Testis (tissue), 2 donors: ENCODE results near the gene CLNK.

Experiments used
- POLR2A ChIP-seq: fragments of 450-650 bp; IDR thresholded peaks from one replicate; pipeline ENCODE4 v1.6.1; 2017; ENCODE audit warnings: antibody characterized with exemption, mild to moderate bottlenecking, moderate library complexity
- TF ChIP-seq, protein P1 (sequence below), 3 experiments: fragments of 450-650 bp in 2 of 3; fragments of 200-600 bp in 1 of 3; sonication (generic) in 1 of 3; IDR thresholded peaks; one replicate each; pipeline ENCODE4 v1.5.1; 2016 to 2019; ENCODE audit warnings: antibody characterized with exemption in 3 of 3, mild to moderate bottlenecking in 2 of 3, moderate library complexity in 1 of 3

DNA sequence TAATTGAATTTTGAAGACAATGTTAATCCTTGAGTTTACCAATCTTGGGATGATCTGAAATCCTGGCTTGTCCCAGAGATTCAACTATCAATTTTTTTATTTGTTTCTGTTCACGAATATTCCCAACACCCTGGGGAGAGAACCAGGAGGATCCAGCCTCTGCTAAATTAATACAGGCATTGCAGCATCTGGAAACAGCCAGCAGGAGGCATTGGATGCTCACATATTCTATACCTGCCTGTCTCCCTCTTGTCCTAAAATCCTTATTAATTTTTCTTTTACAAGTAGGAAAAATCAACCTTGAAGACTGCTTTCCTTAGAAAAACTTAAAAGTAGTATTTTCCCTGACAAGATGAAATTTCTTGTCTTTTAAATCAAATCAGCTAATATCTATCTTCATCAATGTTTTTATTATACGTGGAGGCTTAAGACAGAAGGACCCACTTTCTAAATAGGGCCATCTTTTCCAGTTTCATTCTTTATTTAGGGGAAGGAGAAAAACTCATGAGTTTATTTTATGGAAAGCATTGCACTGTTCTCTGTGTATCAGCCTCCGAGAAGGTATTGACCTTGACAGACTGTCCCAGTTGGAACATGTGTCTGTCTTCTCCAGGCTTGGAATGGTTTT, 102.4 kb downstream of the CLNK start:
- TF ChIP-seq, protein P1, sequence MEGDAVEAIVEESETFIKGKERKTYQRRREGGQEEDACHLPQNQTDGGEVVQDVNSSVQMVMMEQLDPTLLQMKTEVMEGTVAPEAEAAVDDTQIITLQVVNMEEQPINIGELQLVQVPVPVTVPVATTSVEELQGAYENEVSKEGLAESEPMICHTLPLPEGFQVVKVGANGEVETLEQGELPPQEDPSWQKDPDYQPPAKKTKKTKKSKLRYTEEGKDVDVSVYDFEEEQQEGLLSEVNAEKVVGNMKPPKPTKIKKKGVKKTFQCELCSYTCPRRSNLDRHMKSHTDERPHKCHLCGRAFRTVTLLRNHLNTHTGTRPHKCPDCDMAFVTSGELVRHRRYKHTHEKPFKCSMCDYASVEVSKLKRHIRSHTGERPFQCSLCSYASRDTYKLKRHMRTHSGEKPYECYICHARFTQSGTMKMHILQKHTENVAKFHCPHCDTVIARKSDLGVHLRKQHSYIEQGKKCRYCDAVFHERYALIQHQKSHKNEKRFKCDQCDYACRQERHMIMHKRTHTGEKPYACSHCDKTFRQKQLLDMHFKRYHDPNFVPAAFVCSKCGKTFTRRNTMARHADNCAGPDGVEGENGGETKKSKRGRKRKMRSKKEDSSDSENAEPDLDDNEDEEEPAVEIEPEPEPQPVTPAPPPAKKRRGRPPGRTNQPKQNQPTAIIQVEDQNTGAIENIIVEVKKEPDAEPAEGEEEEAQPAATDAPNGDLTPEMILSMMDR (IDR thresholded peaks at IDR 0.05), result peak; percentile 79 to 89 (median 87)
- TF ChIP-seq POLR2A, result no peak
